Activated B cell treated with CpG ODN at 0.5 μM for 24 hours (primary cell): Measurements from ENCODE around the gene PGP. TPM values are rescaled to one million over a fixed set of nuclear protein-coding genes. Genes with fewer than 3 reads are reported as not detected.
"Not testable (repeated sequence)": the region's sequence is repeated elsewhere in the genome, so short reads cannot be mapped to it uniquely, and the experiment has no call there.

Experiments
- ATAC-seq: fragments of 200-7000 bp; cut with Tn5 transposase; one replicate; pipeline ENCODE4 v1.10.0; 2021; ENCODE audit warnings: low read depth, mild to moderate bottlenecking, moderate library complexity
- CTCF ChIA-PET: fragments of 350-600 bp; sonication (Branson Sonifier 250); formaldehyde crosslinking; loops from one replicate; lab custom pipeline; 2021; ENCODE audit warnings: antibody characterized with exemption; lab: Charles Lee
- POLR2A ChIA-PET: fragments of 350-600 bp; sonication (Branson Sonifier 250); formaldehyde crosslinking; loops from one replicate; lab custom pipeline; 2021; ENCODE audit warnings: antibody characterized with exemption; lab: Charles Lee
- DNase-seq: peaks from one replicate; pipeline ENCODE4 v3.0.0; 2022
- H3K27ac Mint-ChIP-seq: one replicate; pipeline ENCODE4 v1.8.0; 2020; ENCODE audit warnings: mixed read lengths
- H3K27me3 Mint-ChIP-seq: one replicate; pipeline ENCODE4 v1.8.0; 2021; ENCODE audit warnings: mixed read lengths
- H3K36me3 Mint-ChIP-seq: one replicate; pipeline ENCODE4 v1.8.0; 2021; ENCODE audit warnings: low read depth, mixed read lengths
- H3K4me1 Mint-ChIP-seq: one replicate; pipeline ENCODE4 v1.8.0; 2021; ENCODE audit warnings: mixed read lengths
- H3K4me3 Mint-ChIP-seq: one replicate; pipeline ENCODE4 v1.8.0; 2020; ENCODE audit warnings: mild to moderate bottlenecking, mixed read lengths
- H3K9me3 Mint-ChIP-seq: one replicate; pipeline ENCODE4 v1.8.0; 2020; ENCODE audit warnings: mixed read lengths
- intact Hi-C: fragments of 100-400 bp; cut with micrococcal nuclease; formaldehyde crosslinking; loops from one replicate; pipeline ENCODE4 v1.15.1; 2024
- total RNA-seq: library from RNA; stranded (reverse); gene quantifications from 2 replicates; pipeline ENCODE4 v1.2.3, GENCODE V29; 2022
- TF ChIP-seq, protein P1 (sequence below): fragments of 200-600 bp; IDR thresholded peaks from one replicate; pipeline ENCODE4 v1.8.0; 2022; ENCODE audit warnings: antibody characterized with exemption, mild to moderate bottlenecking

Gene PGP
- total RNA-seq, 1 donor from 2014 or later, result 10.4 TPM

DNA sequence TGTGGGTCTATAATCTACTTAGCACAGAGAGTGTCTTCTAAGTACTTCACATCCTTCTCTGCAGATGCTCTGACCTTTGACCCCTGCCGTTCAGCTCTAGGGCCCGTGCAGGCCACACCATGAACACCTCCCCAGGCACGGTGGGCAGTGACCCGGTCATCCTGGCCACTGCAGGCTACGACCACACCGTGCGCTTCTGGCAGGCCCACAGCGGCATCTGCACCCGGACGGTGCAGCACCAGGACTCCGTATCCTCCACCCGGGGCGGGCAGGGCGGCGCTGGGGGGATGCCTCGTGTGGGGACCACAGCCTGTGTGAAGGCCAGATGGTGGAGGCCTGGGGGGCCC lies 8.7 kb downstream of the PGP start:
- CTCF ChIA-PET, result interaction anchor here (1.0 kb wide), 1 partner anchor 46 kb away, joined by 3 read pairs; the partner anchor contains the start of gene ECI1
- Mint-ChIP-seq H3K27ac (peak overlapping the region; percentile 63), H3K4me1 (peaks cover 19% of the 10 kb centered on the region), H3K9me3 (no peaks in the 10 kb centered on the region), H3K27me3 (no peaks in the 10 kb centered on the region), H3K36me3 (peaks cover 27% of the 10 kb centered on the region), H3K4me3 (peak overlapping the region; percentile 79)
- intact Hi-C loops, result loop anchor here (1.0 to 5.0 kb wide), 4 partner anchors 9 to 199 kb away; partner anchors contain the start of genes E4F1, NTHL1, TSC2 and ZNF598
- DNase-seq (no peak), ATAC-seq (no peak)
- POLR2A ChIA-PET, result interaction anchor here (1.0 to 5.8 kb wide), 10 partner anchors 9 to 248 kb away, joined by 3 to 62 read pairs (median 4); partner anchors contain the start of genes ECI1, NPW, NTHL1 and PGP
- TF ChIP-seq, protein P1, sequence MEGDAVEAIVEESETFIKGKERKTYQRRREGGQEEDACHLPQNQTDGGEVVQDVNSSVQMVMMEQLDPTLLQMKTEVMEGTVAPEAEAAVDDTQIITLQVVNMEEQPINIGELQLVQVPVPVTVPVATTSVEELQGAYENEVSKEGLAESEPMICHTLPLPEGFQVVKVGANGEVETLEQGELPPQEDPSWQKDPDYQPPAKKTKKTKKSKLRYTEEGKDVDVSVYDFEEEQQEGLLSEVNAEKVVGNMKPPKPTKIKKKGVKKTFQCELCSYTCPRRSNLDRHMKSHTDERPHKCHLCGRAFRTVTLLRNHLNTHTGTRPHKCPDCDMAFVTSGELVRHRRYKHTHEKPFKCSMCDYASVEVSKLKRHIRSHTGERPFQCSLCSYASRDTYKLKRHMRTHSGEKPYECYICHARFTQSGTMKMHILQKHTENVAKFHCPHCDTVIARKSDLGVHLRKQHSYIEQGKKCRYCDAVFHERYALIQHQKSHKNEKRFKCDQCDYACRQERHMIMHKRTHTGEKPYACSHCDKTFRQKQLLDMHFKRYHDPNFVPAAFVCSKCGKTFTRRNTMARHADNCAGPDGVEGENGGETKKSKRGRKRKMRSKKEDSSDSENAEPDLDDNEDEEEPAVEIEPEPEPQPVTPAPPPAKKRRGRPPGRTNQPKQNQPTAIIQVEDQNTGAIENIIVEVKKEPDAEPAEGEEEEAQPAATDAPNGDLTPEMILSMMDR, result no peak

DNA sequence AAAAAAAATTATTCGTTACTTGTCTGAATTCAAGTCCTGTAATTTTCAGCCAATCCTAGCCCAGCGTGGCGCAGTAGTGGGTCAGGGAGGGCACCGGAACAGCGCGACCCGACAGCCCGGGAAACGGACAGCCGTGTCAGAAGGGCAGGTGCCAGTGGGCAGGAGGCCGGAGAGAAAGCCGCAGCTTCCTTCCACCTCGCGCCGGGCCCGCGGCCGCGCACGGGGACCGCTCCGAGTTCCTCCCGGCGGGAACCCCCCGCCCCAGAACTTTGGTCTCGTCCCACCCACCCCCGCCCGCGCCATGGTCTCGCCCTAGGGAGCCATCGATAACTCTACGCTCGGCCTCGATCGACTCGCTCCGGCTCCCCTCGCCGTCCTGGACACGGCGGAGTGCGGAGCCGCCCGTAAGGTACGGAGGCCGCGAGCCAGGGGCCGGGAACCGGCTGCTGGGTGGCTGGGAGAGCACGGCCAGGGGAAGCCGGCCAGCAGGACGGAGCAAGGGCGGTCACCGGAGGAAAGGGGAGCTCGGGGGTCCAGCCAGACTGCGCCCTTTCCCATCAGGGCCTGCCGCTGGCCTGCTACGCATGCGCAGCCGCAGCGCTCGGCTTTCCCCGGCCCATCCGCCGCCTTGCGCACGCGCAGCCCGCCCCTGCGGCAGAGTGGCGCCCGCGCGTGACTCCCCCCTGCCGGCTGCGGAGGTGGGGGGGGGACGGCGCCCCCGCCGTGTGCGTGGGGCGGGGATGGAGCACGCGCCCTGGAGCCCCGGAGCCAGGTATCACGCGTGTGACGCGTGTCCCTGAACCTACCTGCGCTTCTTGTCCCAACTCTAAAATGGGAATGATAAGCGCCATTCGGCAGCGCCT lies 9.3 kb downstream of the PGP start, which contains the start of gene MLST8:
Gene MLST8, plus strand, starts transcription at position 351 of the 863 bp plus-strand sequence. CDS start 632 bp downstream, outside the sequence.
- no peaks in the 10 kb centered on the region for H3K27me3 Mint-ChIP-seq
- intact Hi-C loops, result loop anchor here (1.0 to 5.0 kb wide), 4 partner anchors 10 to 198 kb away; partner anchors contain the start of genes E4F1, NTHL1, TSC2 and ZNF598
- peak within 1 kb of the TSS; percentile 84 for H3K4me3 Mint-ChIP-seq
- H3K27ac Mint-ChIP-seq, result peak within 1 kb of the TSS; percentile 86
- H3K4me1 Mint-ChIP-seq, result peaks cover 19% of the 10 kb centered on the region
- TF ChIP-seq, protein P1, result no peak
- ATAC-seq, result peak; percentile 90
- DNase-seq, result peak; percentile 99
- peaks cover 26% of the 10 kb centered on the region for H3K36me3 Mint-ChIP-seq
- H3K9me3 Mint-ChIP-seq, result no peaks in the 10 kb centered on the region
- POLR2A ChIA-PET, result interaction anchor here (0.9 to 5.8 kb wide), 11 partner anchors 10 to 247 kb away, joined by 3 to 62 read pairs (median 4); partner anchors contain the start of genes ECI1, NPW, NTHL1 and PGP
- CTCF ChIA-PET, result interaction anchor here (0.9 to 1.0 kb wide), 2 partner anchors 9 to 46 kb away, joined by 3 read pairs; partner anchors contain the start of genes CASKIN1 and ECI1

GRCh38 chr16:2204416-2205103 lies 10.1 kb downstream of the PGP start:
- Mint-ChIP-seq H3K4me3 (peak overlapping the region; percentile 84), H3K27me3 (peaks cover 2% of the 10 kb centered on the region), H3K4me1 (peaks cover 19% of the 10 kb centered on the region), H3K36me3 (peaks cover 24% of the 10 kb centered on the region), H3K9me3 (no peaks in the 10 kb centered on the region), H3K27ac (peak overlapping the region; percentile 80)
- POLR2A ChIA-PET, result interaction anchor here (0.7 to 5.8 kb wide), 11 partner anchors 11 to 403 kb away, joined by 3 to 62 read pairs (median 5); partner anchors contain the start of genes ECI1, NTHL1, PGP and RPS2
- DNase-seq (no peak), ATAC-seq (no peak)
- TF ChIP-seq, protein P1, result no peak
- CTCF ChIA-PET, result interaction anchor here (0.9 kb wide), 1 partner anchor 8 kb away, joined by 3 read pairs; the partner anchor contains the start of gene CASKIN1
- intact Hi-C loops, result loop anchor here (1.0 to 5.0 kb wide), 4 partner anchors 11 to 197 kb away; partner anchors contain the start of genes E4F1, NTHL1, TSC2 and ZNF598

DNA sequence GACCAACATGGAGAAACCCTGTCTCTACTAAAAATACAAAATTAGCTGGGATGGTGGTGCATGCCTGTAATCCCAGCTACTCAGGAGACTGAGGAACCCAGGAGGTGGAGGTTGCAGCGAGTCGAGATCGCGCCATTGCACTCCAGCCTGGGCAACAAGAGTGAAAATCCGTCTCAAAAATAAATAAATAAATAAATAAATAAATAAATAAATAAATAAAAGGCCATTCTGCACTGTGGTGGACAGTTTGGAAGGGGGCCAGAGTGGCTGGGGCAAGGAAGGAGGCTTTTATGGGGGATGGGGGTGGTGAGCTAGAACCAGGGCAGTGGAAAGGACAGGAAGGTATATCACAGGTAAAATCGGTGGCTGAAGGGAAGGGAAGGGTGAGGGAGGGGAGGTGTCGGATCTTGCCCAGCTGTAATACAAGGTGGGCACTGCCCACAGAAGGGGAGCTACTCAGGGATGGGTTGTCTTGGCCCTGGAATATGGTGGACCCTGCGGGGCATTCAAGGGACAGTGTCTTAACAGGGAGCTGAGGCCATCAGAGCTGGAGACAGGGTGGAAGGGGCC lies 11.4 kb downstream of the PGP start:
- peaks cover 17% of the 10 kb centered on the region for H3K36me3 Mint-ChIP-seq
- H3K4me1 Mint-ChIP-seq, result peaks cover 19% of the 10 kb centered on the region
- not testable (repeated sequence) for H3K27ac Mint-ChIP-seq

DNA sequence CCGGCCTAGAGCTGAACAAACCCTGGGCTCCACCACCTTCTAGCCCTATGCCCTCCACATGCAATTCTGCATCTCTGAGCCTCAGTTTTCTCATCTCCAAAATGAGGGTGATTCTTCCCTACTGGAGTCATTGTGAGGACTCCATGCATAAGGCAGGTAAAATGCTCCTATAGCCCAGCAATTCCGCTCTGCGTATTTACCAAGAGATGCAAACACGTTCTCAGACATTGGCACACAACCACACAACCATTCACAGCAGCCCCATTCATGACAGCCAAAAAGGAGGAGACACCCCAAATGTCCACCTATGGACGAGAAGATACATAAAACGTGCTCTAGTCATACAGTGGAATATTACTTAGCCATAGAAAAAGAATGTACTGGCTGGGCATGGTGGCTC lies 14.3 kb downstream of the PGP start:
- TF ChIP-seq, protein P1, result no peak
- no peak for ATAC-seq
- Mint-ChIP-seq H3K36me3 (no peaks in the 10 kb centered on the region), H3K27ac (no peak overlapping the region), H3K4me3 (no peak overlapping the region), H3K4me1 (peaks cover 8% of the 10 kb centered on the region), H3K9me3 (no peaks in the 10 kb centered on the region), H3K27me3 (peaks cover 12% of the 10 kb centered on the region)
- ChIA-PET POLR2A (interaction anchor here (1.4 kb wide), 1 partner anchor 45 kb away, joined by 4 read pairs; the partner anchor contains the start of gene TRAF7), CTCF (no interaction called here)
- DNase-seq, result no peak
- intact Hi-C loops, result no loop called here

More for the DNA sequence above, 11.4 kb downstream of the PGP start:
- ATAC-seq, H3K9me3 Mint-ChIP-seq, DNase-seq, H3K27me3 Mint-ChIP-seq, H3K4me3 Mint-ChIP-seq, intact Hi-C loops: not testable (repeated sequence)
- ChIA-PET POLR2A (interaction anchor here (0.6 to 5.8 kb wide), 3 partner anchors 12 to 49 kb away, joined by 3 to 62 read pairs (median 38); partner anchors contain the start of genes PGP and TRAF7), CTCF (interaction anchor here (0.7 kb wide), 1 partner anchor 48 kb away, joined by 3 read pairs; the partner anchor contains the start of gene ECI1)
